Bone marrow (tissue), 2 donors: Measurements from ENCODE around the gene SUSD4.

Experiments
- DNase-seq, 2 donors: peaks; one replicate each; lab custom pipeline; 2025; lab: John Stamatoyannopoulos, UW

Gene SUSD4

DNA sequence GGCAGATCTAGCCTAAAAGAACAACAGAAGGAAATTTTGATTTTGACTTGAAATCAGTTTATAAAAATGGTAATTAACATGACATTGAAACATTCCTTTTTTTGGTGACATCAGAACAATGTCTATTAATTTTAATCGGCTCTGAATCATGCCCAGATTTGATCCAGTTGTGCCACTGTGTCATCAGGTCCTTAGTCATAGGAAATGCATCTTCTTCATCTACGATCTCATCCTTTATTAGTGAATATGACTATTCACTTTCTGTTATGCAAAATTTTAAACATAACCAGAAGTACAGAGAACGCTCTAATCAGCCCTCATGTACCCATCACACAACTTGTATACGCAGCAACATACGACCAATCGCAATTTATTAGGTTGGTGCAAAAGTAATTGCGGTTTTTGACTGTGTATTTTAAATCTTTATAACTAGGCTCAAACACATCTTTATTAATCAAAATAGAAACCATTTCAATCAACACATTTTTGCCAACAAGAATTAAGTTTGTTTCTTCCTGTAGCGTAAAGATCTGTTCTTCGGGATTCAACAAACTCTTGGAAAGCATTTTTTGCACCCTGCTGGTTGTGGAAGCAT lies 180.6 kb downstream of the SUSD4 start:
- no peak for DNase-seq

DNA sequence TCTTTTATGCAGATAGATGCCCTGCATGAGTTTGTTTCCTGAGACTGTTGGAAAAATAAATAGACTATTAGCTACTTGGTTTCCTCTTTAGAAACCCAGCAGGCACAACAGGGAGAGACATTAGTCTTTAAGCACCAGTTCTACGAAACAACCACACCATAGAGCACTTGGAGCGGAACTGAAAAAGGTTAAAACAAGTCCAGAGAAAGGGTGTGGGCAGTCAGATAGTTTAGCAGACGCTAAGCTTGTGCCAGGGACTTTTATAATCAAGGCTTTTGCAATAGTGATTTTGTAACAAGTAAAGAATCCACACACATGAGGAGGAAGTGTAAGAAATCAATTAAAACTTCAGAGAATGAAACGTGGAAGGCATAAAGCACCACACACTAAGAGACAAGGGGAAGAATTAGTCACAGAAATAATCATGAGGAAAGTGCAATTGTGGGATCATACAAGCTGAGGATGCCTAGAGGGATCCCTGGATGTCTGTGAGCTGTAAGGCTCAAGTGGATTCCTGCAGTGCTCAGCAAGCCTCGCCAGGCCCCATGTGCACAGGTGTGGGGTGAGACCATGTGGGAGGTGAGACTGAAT lies 183.2 kb downstream of the SUSD4 start:
- DNase-seq: no peak

DNA sequence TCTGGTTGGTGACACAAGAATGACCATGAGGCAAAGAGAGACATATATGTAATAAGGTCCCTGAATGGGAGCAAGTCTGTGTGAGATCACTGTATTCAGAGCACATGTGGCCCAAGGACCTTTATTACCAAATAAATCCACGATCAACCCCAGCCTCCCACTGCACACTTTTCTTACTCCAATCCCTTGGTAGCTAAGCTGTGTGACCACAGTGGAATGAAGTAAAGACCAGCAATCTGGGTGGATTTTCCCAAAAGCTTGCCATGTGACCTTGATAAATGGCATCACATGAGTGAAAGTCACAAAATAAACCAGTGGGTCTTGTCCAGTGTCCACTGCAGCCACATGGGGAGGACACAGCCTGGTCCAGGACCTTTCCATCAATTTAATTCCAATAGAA lies 184.2 kb downstream of the SUSD4 start:
- no peak for DNase-seq

DNA sequence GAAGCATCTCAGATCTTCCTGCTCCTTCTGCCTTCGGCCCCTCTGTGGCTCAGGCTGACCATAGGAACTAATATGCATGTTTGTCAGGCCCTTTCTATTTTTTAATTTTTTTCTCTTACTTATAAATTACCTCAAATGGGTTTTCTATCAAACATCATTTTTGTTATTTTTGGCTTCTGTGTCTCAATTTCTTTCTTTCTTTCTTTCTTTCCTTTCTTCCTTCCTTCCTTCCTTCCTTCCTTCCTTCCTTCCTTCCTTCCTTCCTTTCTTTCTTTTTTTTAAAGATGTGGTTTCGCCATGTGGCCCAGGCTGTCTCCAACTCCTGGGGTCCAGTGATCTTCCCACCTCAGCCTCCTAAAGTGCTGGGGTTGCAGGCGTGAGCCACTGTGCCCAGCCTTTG lies 184.7 kb downstream of the SUSD4 start:
- DNase-seq: no peak

- DNase-seq: no peak
Measured at GRCh38 chr1:223177681-223178080, 186.3 kb downstream of the SUSD4 start.

DNA sequence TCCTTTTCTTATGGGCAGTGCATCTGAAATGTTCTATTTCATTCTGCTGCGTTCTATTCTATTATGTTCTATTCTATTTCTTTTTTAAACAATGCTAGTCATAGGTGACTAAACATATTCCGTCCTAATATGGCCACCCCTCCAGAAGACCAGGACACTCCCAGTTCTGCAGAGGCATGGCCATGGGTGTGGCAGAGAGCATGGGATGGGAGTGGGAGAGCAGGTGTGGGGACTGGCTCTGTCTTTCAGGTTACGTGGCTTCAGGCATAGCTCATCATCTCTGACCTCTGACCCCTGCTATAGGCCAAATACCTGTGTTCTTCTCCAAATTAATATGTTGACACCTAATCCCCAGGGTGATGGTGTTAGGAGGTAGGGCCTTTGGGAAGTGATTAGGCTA lies 187.5 kb downstream of the SUSD4 start:
- no peak for DNase-seq

- no peak for DNase-seq
Measured at GRCh38 chr1:223175633-223176032, 188.3 kb downstream of the SUSD4 start.

DNA sequence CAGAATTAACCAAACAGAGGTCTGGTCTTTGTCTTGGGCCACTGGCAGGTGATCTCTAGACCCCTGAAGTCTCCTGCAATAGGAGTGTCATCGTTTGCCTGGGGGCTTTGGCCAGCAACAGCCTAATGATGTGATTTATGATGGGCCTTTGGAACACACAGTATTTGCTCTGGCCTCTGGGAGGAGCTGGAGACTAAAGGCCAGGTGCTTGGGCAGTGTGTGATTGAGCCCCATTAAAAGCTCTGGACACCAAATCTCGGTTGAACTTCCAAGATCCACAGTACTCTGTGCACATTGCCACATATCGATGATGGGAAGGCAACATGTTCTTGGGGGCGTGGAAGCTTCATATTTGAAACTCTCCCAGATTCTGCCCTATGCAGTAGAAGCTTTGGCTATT lies 188.9 kb downstream of the SUSD4 start:
- no peak for DNase-seq
